Measurements from ENCODE around the gene HTR2A.

Gene HTR2A

GRCh38 chr13:46874006-46874405, 22.8 kb downstream of the HTR2A start:
- no peak for TF ChIP-seq CTCF (conservative IDR thresholded peaks at IDR 0.05; ENCODE audit: low read length)
- H3K4me3 ChIP-seq (ENCODE audit: low read length) = no peak overlapping the region
- no peak for DNase-seq (ENCODE audit: low read depth)

- DNase-seq (ENCODE audit: low read depth) = no peak
- no peak for TF ChIP-seq CTCF (conservative IDR thresholded peaks at IDR 0.05; ENCODE audit: low read length)
These were observed 25.3 kb downstream of the HTR2A start for GRCh38 chr13:46871557-46871956.

GRCh38 chr13:46868091-46868490, 28.8 kb downstream of the HTR2A start:
- no peak overlapping the region for H3K4me3 ChIP-seq (ENCODE audit: low read length)
- no peak for DNase-seq (ENCODE audit: low read depth)
- no peak for TF ChIP-seq CTCF (conservative IDR thresholded peaks at IDR 0.05; ENCODE audit: low read length)

More at GRCh38 chr13:46871557-46871956, 25.3 kb downstream of the HTR2A start:
- no peak overlapping the region for H3K4me3 ChIP-seq (ENCODE audit: low read length)

GRCh38 chr13:46866150-46866549, 30.7 kb downstream of the HTR2A start:
- no peak for TF ChIP-seq CTCF (conservative IDR thresholded peaks at IDR 0.05; ENCODE audit: low read length)
- peak; percentile 42 for DNase-seq (ENCODE audit: low read depth)
- no peak overlapping the region for H3K4me3 ChIP-seq (ENCODE audit: low read length)

GRCh38 chr13:46864941-46865340, 31.9 kb downstream of the HTR2A start:
- DNase-seq (ENCODE audit: low read depth) = no peak
- TF ChIP-seq CTCF (conservative IDR thresholded peaks at IDR 0.05; ENCODE audit: low read length) = no peak
- H3K4me3 ChIP-seq (ENCODE audit: low read length) = no peak overlapping the region

GRCh38 chr13:46861959-46862358, 34.9 kb downstream of the HTR2A start:
- no peak overlapping the region for H3K4me3 ChIP-seq (ENCODE audit: low read length)
- DNase-seq (ENCODE audit: low read depth) = no peak

GRCh38 chr13:46860722-46861121, 36.1 kb downstream of the HTR2A start:
- TF ChIP-seq CTCF (conservative IDR thresholded peaks at IDR 0.05; ENCODE audit: low read length) = no peak
- no peak overlapping the region for H3K4me3 ChIP-seq (ENCODE audit: low read length)
- peak; percentile 27 for DNase-seq (ENCODE audit: low read depth)

More at GRCh38 chr13:46861959-46862358, 34.9 kb downstream of the HTR2A start:
- no peak for TF ChIP-seq CTCF (conservative IDR thresholded peaks at IDR 0.05; ENCODE audit: low read length)
